SK-N-SH (cell line): ENCODE measurements around the gene LETM1. TPM values are rescaled to one million over a fixed set of nuclear protein-coding genes. Genes with fewer than 3 reads are reported as not detected.

Experiments
- CTCF ChIA-PET: fragments of 300-600, 350-600 bp; formaldehyde crosslinking; extraction: SDS; loops from one replicate; lab custom pipeline; 2021; lab: Yijun Ruan, JAX
- POLR2A ChIA-PET: fragments of 350-600 bp; sonication (Branson Sonifier 250); formaldehyde crosslinking; extraction: SDS; loops from one replicate; lab custom pipeline; 2020; ENCODE audit warnings: antibody characterized with exemption, inconsistent platforms; lab: Yijun Ruan, JAX
- DNase-seq: peaks from one replicate; pipeline ENCODE4 v3.0.0; 2012
- H2AFZ ChIP-seq: fragments of 200-600 bp; sonication (generic); 2 replicates; pipeline ENCODE4 v1.8.1; 2016; ENCODE audit warnings: antibody characterized with exemption, mild to moderate bottlenecking, low read depth
- H3F3A ChIP-seq: fragments of 200-600 bp; sonication (generic); replicated peaks from 2 replicates; pipeline ENCODE3; 2016; ENCODE audit warnings: antibody characterized with exemption, mild to moderate bottlenecking; ENCODE audit not compliant: insufficient read depth
- H3K27ac ChIP-seq, 2 experiments: fragments of 200-500 bp in 1 of 2; fragments of 200-600 bp in 1 of 2; sonication (Bioruptor generic) in 1 of 2; sonication (generic), shearing (Covaris generic) in 1 of 2; 2 replicates each; pipeline versions ENCODE4 v1.5.1 to v1.6.1; 2014 to 2016; ENCODE audit warnings: low read depth in 2 of 2, inconsistent platforms in 1 of 2, low read length in 1 of 2, mild to moderate bottlenecking in 1 of 2, mixed read lengths in 1 of 2
- H3K27me3 ChIP-seq: fragments of 200-600 bp; sonication (generic), shearing (Covaris generic); 2 replicates; pipeline ENCODE4 v1.6.1; 2016; ENCODE audit warnings: mixed run types; ENCODE audit not compliant: insufficient read depth
- H3K36me3 ChIP-seq, 2 experiments: fragments of 200-500 bp in 1 of 2; fragments of 200-600 bp in 1 of 2; sonication (Bioruptor generic) in 1 of 2; sonication (generic) in 1 of 2; replicated peaks in 1 of 2; 2 replicates each; pipeline versions ENCODE3 to v1.5.1; 2014 to 2016; ENCODE audit warnings: low read length in 1 of 2, mild to moderate bottlenecking in 1 of 2; ENCODE audit not compliant: insufficient read depth in 2 of 2, control insufficient read depth in 1 of 2
- H3K4me1 ChIP-seq, 2 experiments: fragments of 200-500 bp in 1 of 2; fragments of 200-600 bp in 1 of 2; sonication (Bioruptor generic) in 1 of 2; sonication (generic), shearing (Covaris generic) in 1 of 2; 2 replicates each; pipeline versions ENCODE4 v1.5.1 to v1.6.1; 2014 to 2016; ENCODE audit warnings: low read depth in 1 of 2, low read length in 1 of 2, mixed run types in 1 of 2; ENCODE audit not compliant: insufficient read depth in 2 of 2, control insufficient read depth in 1 of 2
- H3K4me2 ChIP-seq: fragments of 200-600 bp; sonication (generic), shearing (Covaris generic); 2 replicates; pipeline ENCODE4 v1.6.1; 2017; ENCODE audit warnings: mixed run types
- H3K4me3 ChIP-seq, 2 experiments: fragments of 200-500 bp in 1 of 2; fragments of 200-600 bp in 1 of 2; sonication (Bioruptor generic) in 1 of 2; sonication (generic), shearing (Covaris generic) in 1 of 2; 2 replicates each; pipeline versions ENCODE4 v1.5.1 to v1.8.1; 2014 to 2016; ENCODE audit warnings: low read depth in 2 of 2, inconsistent platforms in 1 of 2, low read length in 1 of 2, mild to moderate bottlenecking in 1 of 2, mixed read lengths in 1 of 2, moderate library complexity in 1 of 2
- H3K79me2 ChIP-seq: fragments of 200-600 bp; sonication (generic); 2 replicates; pipeline ENCODE4 v1.8.1; 2017; ENCODE audit warnings: mild to moderate bottlenecking; ENCODE audit not compliant: insufficient read depth
- H3K9ac ChIP-seq: fragments of 200-600 bp; sonication (generic); 2 replicates; pipeline ENCODE4 v1.6.1; 2017; ENCODE audit warnings: mixed run types
- H3K9me2 ChIP-seq: fragments of 200-600 bp; sonication (generic); 2 replicates; pipeline ENCODE4 v1.6.1; 2017; ENCODE audit warnings: mixed run types
- H3K9me3 ChIP-seq: fragments of 200-600 bp; sonication (generic); 2 replicates; pipeline ENCODE4 v1.6.1; 2017; ENCODE audit warnings: mixed run types, mild to moderate bottlenecking, moderate library complexity
- H4K20me1 ChIP-seq: fragments of 200-600 bp; sonication (generic); 2 replicates; pipeline ENCODE4 v1.6.1; 2017; ENCODE audit warnings: mild to moderate bottlenecking, mixed run types; ENCODE audit not compliant: insufficient read depth
- CHD2 ChIP-seq: fragments of 150-350 bp; IDR thresholded peaks from 2 replicates; pipeline ENCODE4 v1.6.1; 2018; ENCODE audit warnings: low read length; ENCODE audit not compliant: partially characterized antibody
- ELF1 ChIP-seq: IDR thresholded peaks from 2 replicates; pipeline ENCODE4 v1.4.0; 2012
- EP300 ChIP-seq, 2 experiments: IDR thresholded peaks; 2 replicates each; pipeline versions ENCODE4 v1.4.0 to v1.6.1; 2012; ENCODE audit warnings: borderline replicate concordance in 1 of 2, low read depth in 1 of 2, low read length in 1 of 2
- FOSL2 ChIP-seq: IDR thresholded peaks from 2 replicates; pipeline ENCODE4 v1.4.0; 2012; ENCODE audit warnings: low read depth, mild to moderate bottlenecking, moderate library complexity, borderline replicate concordance
- GATA2 ChIP-seq: sonication (generic); formaldehyde crosslinking; IDR thresholded peaks from 2 replicates; pipeline ENCODE4 v1.5.0; 2020; ENCODE audit warnings: mild to moderate bottlenecking, missing genetic modification reagents
- JUND ChIP-seq: IDR thresholded peaks from 2 replicates; pipeline ENCODE4 v1.4.0; 2012
- MEF2A ChIP-seq: IDR thresholded peaks from 2 replicates; pipeline ENCODE4 v1.4.0; 2012; ENCODE audit warnings: low read depth, borderline replicate concordance
- MXI1 ChIP-seq: IDR thresholded peaks from 2 replicates; pipeline ENCODE4 v1.6.1; 2012; ENCODE audit warnings: mild to moderate bottlenecking, low read depth, low read length, improper control_type of control experiment
- NRF1 ChIP-seq: IDR thresholded peaks from 2 replicates; pipeline ENCODE4 v1.6.1; 2012; ENCODE audit warnings: low read depth, mild to moderate bottlenecking, low read length
- RAD21 ChIP-seq: IDR thresholded peaks from 2 replicates; pipeline ENCODE4 v1.6.1; 2012; ENCODE audit warnings: mild to moderate bottlenecking, low read length
- RFX5 ChIP-seq: IDR thresholded peaks from 2 replicates; pipeline ENCODE4 v1.6.1; 2012; ENCODE audit warnings: mild to moderate bottlenecking, improper control_type of control experiment, low read length
- RXRA ChIP-seq: IDR thresholded peaks from 2 replicates; pipeline ENCODE4 v1.4.0; 2012; ENCODE audit warnings: low read depth, mild to moderate bottlenecking, borderline replicate concordance
- SIN3A ChIP-seq: IDR thresholded peaks from 2 replicates; pipeline ENCODE4 v1.6.1; 2012; ENCODE audit warnings: low read depth, mild to moderate bottlenecking, low read length, moderate library complexity, borderline replicate concordance
- TAF1 ChIP-seq: IDR thresholded peaks from 2 replicates; pipeline ENCODE4 v1.6.1; 2012; ENCODE audit warnings: low read depth, mild to moderate bottlenecking, low read length, moderate library complexity, borderline replicate concordance
- TCF12 ChIP-seq: IDR thresholded peaks from 2 replicates; pipeline ENCODE4 v1.4.0; 2012
- TEAD4 ChIP-seq: IDR thresholded peaks from 2 replicates; pipeline ENCODE4 v1.4.0; 2012; ENCODE audit warnings: mild to moderate bottlenecking, borderline replicate concordance; ENCODE audit not compliant: insufficient read depth
- YY1 ChIP-seq: IDR thresholded peaks from 2 replicates; pipeline ENCODE4 v1.4.0; 2012; ENCODE audit warnings: low read depth, mild to moderate bottlenecking
- WGBS: methylation state at CpG from one replicate; pipeline ENCODE4 v1.1.6; 2017; ENCODE audit warnings: low lambda C conversion rate; 5-methylcytosine and 5-hydroxymethylcytosine counted together
- polyA plus RNA-seq, 3 experiments: library from polyadenylated mRNA; depleted of rRNA; stranded (reverse); fragments of >200 nt; gene quantifications; 2 replicates each; pipeline ENCODE4 v1.2.3, GENCODE V29; 2012
- TF ChIP-seq, protein P1 (sequence below): IDR thresholded peaks from 2 replicates; pipeline ENCODE4 v1.4.0; 2012; ENCODE audit warnings: low read depth, borderline replicate concordance
- TF ChIP-seq, protein P2 (sequence below): fragments of 200-600 bp; sonication (generic); IDR thresholded peaks from 2 replicates; pipeline ENCODE4 v1.6.1; 2017; ENCODE audit warnings: antibody characterized with exemption, mild to moderate bottlenecking, moderate library complexity
- TF ChIP-seq, protein P3 (sequence below): IDR thresholded peaks from 2 replicates; pipeline ENCODE4 v1.6.1; 2012; ENCODE audit warnings: mild to moderate bottlenecking, low read depth, low read length, moderate library complexity
- TF ChIP-seq, protein P4 (sequence below): fragments of 150-350 bp; IDR thresholded peaks from 2 replicates; pipeline ENCODE4 v1.6.1; 2017; ENCODE audit warnings: antibody characterized with exemption, low read length, low read depth, borderline replicate concordance
- TF ChIP-seq, protein P5 (sequence below): fragments of 150-350 bp; IDR thresholded peaks from 2 replicates; pipeline ENCODE4 v1.6.1; 2016; ENCODE audit warnings: mild to moderate bottlenecking, low read depth, low read length
- TF ChIP-seq, protein P6 (sequence below): IDR thresholded peaks from 2 replicates; pipeline ENCODE4 v1.4.0; 2012; ENCODE audit warnings: low read depth, borderline replicate concordance

Gene LETM1
- polyA plus RNA-seq, 1 of the 3 experiments (the other 2 are of a cell fraction), result 25.8 TPM

DNA sequence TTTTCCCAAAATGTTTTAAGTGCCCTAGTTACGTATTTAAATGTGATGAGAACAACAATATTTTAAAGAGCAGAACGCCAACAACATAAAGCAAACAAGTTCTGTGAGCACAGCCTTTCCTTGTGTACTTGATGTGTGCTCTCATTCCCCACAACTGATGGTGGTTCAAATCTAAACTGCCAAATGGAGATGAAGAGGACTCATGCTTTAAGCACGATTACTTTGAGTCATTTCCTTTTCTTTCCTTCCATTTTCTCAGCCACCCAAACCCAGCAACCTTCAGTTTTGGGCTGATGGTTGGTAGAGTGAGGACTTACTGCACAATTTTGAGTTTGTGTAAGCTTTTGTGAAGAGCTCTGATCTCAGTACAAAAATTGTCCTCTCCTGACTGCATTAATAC, 16.9 kb upstream of the LETM1 start:
- Histone ChIP-seq H3K4me1 (peaks cover 17 to 18% of the 10 kb centered on the region in 2 experiments), H4K20me1 (peaks cover 28% of the 10 kb centered on the region; the same call in 1 of the 2 replicates), H3K9me3 (no peaks in the 10 kb centered on the region), H3F3A (peaks cover 25% of the 10 kb centered on the region), H3K79me2 (peaks cover 68% of the 10 kb centered on the region), H3K9ac (peak overlapping the region; percentile 89), H3K9me2 (no peaks in the 10 kb centered on the region), H3K27me3 (no peaks in the 10 kb centered on the region), H3K4me3 (peak overlapping the region; percentile 75 to 79; a peak in 3 of 4 replicates), H3K36me3 (no peaks in the 10 kb centered on the region), H2AFZ (no peak overlapping the region), H3K4me2 (peak overlapping the region; percentile 72), H3K27ac (peak overlapping the region; percentile 80 to 84)
- CTCF ChIA-PET, result interaction anchor here (0.7 to 6.1 kb wide), 6 partner anchors 10 to 105 kb away, joined by 3 to 45 read pairs (median 4); no protein-coding TSS in a partner anchor
- no peak for DNase-seq
- WGBS, result 7% methylated on average over 3 of the region's 3 CpGs
- POLR2A ChIA-PET, result interaction anchor here (0.6 to 1.2 kb wide), 3 partner anchors 16 to 61 kb away, joined by 3 to 5 read pairs (median 4); no protein-coding TSS in a partner anchor
- TF ChIP-seq, protein P1, sequence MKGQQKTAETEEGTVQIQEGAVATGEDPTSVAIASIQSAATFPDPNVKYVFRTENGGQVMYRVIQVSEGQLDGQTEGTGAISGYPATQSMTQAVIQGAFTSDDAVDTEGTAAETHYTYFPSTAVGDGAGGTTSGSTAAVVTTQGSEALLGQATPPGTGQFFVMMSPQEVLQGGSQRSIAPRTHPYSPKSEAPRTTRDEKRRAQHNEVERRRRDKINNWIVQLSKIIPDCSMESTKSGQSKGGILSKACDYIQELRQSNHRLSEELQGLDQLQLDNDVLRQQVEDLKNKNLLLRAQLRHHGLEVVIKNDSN, result no peak
- TF ChIP-seq JUND (peak; percentile 49), EP300 (IDR thresholded peaks at IDR 0.05; ENCODE audit: borderline replicate concordance in 1 of 2, low read depth in 1 of 2, low read length in 1 of 2) (peak in 1 of 2 experiments; percentile 36; a peak in 1 of 4 replicates), TAF1 (peak; percentile 79; the same call in 1 of the 2 replicates), NRF1 (no peak), MEF2A (no peak), YY1 (peak; percentile 42; the same call in 1 of the 2 replicates), RAD21 (no peak), RFX5 (no peak), SIN3A (no peak), TEAD4 (no peak), ELF1 (no peak; the same call in 1 of the 2 replicates), CHD2 (no peak), MXI1 (no peak), RXRA (no peak), TCF12 (0 out of 2 replicates have a peak, but pooled peaks have one; percentile 16), FOSL2 (peak; percentile 71; the same call in 1 of the 2 replicates), GATA2 (CRISPR knock-in tag) (no peak)
- TF ChIP-seq, protein P2, sequence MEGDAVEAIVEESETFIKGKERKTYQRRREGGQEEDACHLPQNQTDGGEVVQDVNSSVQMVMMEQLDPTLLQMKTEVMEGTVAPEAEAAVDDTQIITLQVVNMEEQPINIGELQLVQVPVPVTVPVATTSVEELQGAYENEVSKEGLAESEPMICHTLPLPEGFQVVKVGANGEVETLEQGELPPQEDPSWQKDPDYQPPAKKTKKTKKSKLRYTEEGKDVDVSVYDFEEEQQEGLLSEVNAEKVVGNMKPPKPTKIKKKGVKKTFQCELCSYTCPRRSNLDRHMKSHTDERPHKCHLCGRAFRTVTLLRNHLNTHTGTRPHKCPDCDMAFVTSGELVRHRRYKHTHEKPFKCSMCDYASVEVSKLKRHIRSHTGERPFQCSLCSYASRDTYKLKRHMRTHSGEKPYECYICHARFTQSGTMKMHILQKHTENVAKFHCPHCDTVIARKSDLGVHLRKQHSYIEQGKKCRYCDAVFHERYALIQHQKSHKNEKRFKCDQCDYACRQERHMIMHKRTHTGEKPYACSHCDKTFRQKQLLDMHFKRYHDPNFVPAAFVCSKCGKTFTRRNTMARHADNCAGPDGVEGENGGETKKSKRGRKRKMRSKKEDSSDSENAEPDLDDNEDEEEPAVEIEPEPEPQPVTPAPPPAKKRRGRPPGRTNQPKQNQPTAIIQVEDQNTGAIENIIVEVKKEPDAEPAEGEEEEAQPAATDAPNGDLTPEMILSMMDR, result no peak
- TF ChIP-seq, protein P3, sequence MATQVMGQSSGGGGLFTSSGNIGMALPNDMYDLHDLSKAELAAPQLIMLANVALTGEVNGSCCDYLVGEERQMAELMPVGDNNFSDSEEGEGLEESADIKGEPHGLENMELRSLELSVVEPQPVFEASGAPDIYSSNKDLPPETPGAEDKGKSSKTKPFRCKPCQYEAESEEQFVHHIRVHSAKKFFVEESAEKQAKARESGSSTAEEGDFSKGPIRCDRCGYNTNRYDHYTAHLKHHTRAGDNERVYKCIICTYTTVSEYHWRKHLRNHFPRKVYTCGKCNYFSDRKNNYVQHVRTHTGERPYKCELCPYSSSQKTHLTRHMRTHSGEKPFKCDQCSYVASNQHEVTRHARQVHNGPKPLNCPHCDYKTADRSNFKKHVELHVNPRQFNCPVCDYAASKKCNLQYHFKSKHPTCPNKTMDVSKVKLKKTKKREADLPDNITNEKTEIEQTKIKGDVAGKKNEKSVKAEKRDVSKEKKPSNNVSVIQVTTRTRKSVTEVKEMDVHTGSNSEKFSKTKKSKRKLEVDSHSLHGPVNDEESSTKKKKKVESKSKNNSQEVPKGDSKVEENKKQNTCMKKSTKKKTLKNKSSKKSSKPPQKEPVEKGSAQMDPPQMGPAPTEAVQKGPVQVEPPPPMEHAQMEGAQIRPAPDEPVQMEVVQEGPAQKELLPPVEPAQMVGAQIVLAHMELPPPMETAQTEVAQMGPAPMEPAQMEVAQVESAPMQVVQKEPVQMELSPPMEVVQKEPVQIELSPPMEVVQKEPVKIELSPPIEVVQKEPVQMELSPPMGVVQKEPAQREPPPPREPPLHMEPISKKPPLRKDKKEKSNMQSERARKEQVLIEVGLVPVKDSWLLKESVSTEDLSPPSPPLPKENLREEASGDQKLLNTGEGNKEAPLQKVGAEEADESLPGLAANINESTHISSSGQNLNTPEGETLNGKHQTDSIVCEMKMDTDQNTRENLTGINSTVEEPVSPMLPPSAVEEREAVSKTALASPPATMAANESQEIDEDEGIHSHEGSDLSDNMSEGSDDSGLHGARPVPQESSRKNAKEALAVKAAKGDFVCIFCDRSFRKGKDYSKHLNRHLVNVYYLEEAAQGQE, result no peak
- TF ChIP-seq, protein P4, sequence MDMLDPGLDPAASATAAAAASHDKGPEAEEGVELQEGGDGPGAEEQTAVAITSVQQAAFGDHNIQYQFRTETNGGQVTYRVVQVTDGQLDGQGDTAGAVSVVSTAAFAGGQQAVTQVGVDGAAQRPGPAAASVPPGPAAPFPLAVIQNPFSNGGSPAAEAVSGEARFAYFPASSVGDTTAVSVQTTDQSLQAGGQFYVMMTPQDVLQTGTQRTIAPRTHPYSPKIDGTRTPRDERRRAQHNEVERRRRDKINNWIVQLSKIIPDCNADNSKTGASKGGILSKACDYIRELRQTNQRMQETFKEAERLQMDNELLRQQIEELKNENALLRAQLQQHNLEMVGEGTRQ, result no peak
- TF ChIP-seq, protein P5, sequence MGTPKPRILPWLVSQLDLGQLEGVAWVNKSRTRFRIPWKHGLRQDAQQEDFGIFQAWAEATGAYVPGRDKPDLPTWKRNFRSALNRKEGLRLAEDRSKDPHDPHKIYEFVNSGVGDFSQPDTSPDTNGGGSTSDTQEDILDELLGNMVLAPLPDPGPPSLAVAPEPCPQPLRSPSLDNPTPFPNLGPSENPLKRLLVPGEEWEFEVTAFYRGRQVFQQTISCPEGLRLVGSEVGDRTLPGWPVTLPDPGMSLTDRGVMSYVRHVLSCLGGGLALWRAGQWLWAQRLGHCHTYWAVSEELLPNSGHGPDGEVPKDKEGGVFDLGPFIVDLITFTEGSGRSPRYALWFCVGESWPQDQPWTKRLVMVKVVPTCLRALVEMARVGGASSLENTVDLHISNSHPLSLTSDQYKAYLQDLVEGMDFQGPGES, result no peak
- TF ChIP-seq, protein P6, sequence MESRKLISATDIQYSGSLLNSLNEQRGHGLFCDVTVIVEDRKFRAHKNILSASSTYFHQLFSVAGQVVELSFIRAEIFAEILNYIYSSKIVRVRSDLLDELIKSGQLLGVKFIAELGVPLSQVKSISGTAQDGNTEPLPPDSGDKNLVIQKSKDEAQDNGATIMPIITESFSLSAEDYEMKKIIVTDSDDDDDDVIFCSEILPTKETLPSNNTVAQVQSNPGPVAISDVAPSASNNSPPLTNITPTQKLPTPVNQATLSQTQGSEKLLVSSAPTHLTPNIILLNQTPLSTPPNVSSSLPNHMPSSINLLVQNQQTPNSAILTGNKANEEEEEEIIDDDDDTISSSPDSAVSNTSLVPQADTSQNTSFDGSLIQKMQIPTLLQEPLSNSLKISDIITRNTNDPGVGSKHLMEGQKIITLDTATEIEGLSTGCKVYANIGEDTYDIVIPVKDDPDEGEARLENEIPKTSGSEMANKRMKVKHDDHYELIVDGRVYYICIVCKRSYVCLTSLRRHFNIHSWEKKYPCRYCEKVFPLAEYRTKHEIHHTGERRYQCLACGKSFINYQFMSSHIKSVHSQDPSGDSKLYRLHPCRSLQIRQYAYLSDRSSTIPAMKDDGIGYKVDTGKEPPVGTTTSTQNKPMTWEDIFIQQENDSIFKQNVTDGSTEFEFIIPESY, result no peak
